BJ (cell line): Measurements from ENCODE around the gene SLC12A5. TPM values are rescaled to one million over a fixed set of nuclear protein-coding genes. Genes with fewer than 3 reads are reported as not detected.
A peak's percentile ranks its signal among the peaks of the same experiment; 100 is the strongest.

ENCODE experiments used
- CTCF ChIA-PET: fragments of 350-600 bp; formaldehyde crosslinking; extraction: SDS; loops from one replicate; lab custom pipeline; 2021; ENCODE audit warnings: antibody characterized with exemption, inconsistent platforms; lab: Yijun Ruan, JAX
- POLR2A ChIA-PET: fragments of 300-600 bp; sonication (Branson Sonifier 250); formaldehyde crosslinking; extraction: SDS; loops from one replicate; lab custom pipeline; 2021; ENCODE audit warnings: antibody characterized with exemption; lab: Charles Lee
- DNase-seq: peaks from one replicate; pipeline ENCODE4 v3.0.0-alpha.2; 2011; ENCODE audit warnings: low read depth
- H3K27me3 ChIP-seq: 2 replicates; pipeline ENCODE4 v1.6.0; 2011; ENCODE audit warnings: low read length; ENCODE audit not compliant: control insufficient read depth, insufficient read depth
- H3K36me3 ChIP-seq: 2 replicates; pipeline ENCODE4 v1.5.1; 2011; ENCODE audit warnings: low read length; ENCODE audit not compliant: control insufficient read depth, insufficient read depth
- H3K4me3 ChIP-seq: 2 replicates; pipeline ENCODE4 v1.5.1; 2011; ENCODE audit warnings: low read depth, mild to moderate bottlenecking, control low read depth, low read length
- CTCF ChIP-seq: IDR thresholded peaks from 2 replicates; pipeline ENCODE4 v1.5.1; 2011; ENCODE audit warnings: low read depth, mild to moderate bottlenecking, control low read depth, inconsistent platforms, low read length, moderate library complexity; ENCODE audit not compliant: insufficient read depth
- polyA plus RNA-seq: library from polyadenylated mRNA; depleted of rRNA; stranded (reverse); fragments of >200 nt; gene quantifications from 2 replicates; pipeline ENCODE4 v1.2.3, GENCODE V29; 2011

SLC12A5 gene
- polyA plus RNA-seq, 1 experiment, result 0.61 TPM

GRCh38 chr20:46012921-46013320 is 16.1 kb upstream of the SLC12A5 start:
- CTCF ChIA-PET, result interaction anchor here (0.6 to 4.0 kb wide), 22 partner anchors 8 to 451 kb away, joined by 3 to 30 read pairs (median 6); no protein-coding TSS in a partner anchor
- Histone ChIP-seq H3K4me3 (no peak overlapping the region), H3K36me3 (no peaks in the 10 kb centered on the region), H3K27me3 (peaks cover 47% of the 10 kb centered on the region)
- TF ChIP-seq CTCF, result no peak
- no peak for DNase-seq
- POLR2A ChIA-PET, result no interaction called here

GRCh38 chr20:46013322-46013828 is 15.6 kb upstream of the SLC12A5 start:
- Histone ChIP-seq H3K36me3 (no peaks in the 10 kb centered on the region), H3K27me3 (peaks cover 49% of the 10 kb centered on the region), H3K4me3 (no peak overlapping the region)
- ChIA-PET POLR2A (no interaction called here), CTCF (interaction anchor here (0.9 to 4.0 kb wide), 27 partner anchors 8 to 425 kb away, joined by 3 to 30 read pairs (median 6); no protein-coding TSS in a partner anchor)
- no peak for TF ChIP-seq CTCF
- DNase-seq, result no peak

GRCh38 chr20:46013829-46014516 is 15.0 kb upstream of the SLC12A5 start:
- peaks cover 47% of the 10 kb centered on the region for H3K27me3 ChIP-seq
- POLR2A ChIA-PET, result no interaction called here

GRCh38 chr20:46014517-46015396 is 14.3 kb upstream of the SLC12A5 start:
- ChIA-PET CTCF (interaction anchor here (0.6 to 4.0 kb wide), 42 partner anchors 8 to 429 kb away, joined by 3 to 30 read pairs (median 4); partner anchors contain the start of genes ELMO2 and SLC12A5), POLR2A (no interaction called here)
- no peak for DNase-seq
- no peak for TF ChIP-seq CTCF
- Histone ChIP-seq H3K4me3 (no peak overlapping the region), H3K36me3 (no peaks in the 10 kb centered on the region), H3K27me3 (peaks cover 39% of the 10 kb centered on the region)

More at GRCh38 chr20:46013829-46014516, 15.0 kb upstream of the SLC12A5 start:
- CTCF ChIA-PET, result interaction anchor here (0.6 to 4.0 kb wide), 53 partner anchors 9 to 430 kb away, joined by 3 to 30 read pairs (median 4); partner anchors contain the start of genes ELMO2 and SLC12A5
- peak; percentile 71 for TF ChIP-seq CTCF
- no peaks in the 10 kb centered on the region for H3K36me3 ChIP-seq
- DNase-seq, result no peak
- no peak overlapping the region for H3K4me3 ChIP-seq
